ENCODE measurements around the gene CROT.
"Not testable (repeated sequence)": the region's sequence is repeated elsewhere in the genome, so short reads cannot be mapped to it uniquely, and the experiment has no call there.

Gene CROT

GRCh38 chr7:87317691-87318245 is 27.7 kb upstream of the CROT start:
- H3K4me3 ChIP-seq (ENCODE audit: low read length), result no peak overlapping the region
- TF ChIP-seq CTCF (conservative IDR thresholded peaks at IDR 0.05; ENCODE audit: low read depth, low read length), result no peak
- no peak for DNase-seq (ENCODE audit: low read depth)

- TF ChIP-seq CTCF (conservative IDR thresholded peaks at IDR 0.05; ENCODE audit: low read depth, low read length), result no peak
- no peak overlapping the region for H3K4me3 ChIP-seq (ENCODE audit: low read length)
- DNase-seq (ENCODE audit: low read depth), result no peak
Observed at GRCh38 chr7:87318741-87319140, 26.7 kb upstream of the CROT start.

GRCh38 chr7:87319154-87319581 is 26.3 kb upstream of the CROT start:
- not testable (repeated sequence) for H3K4me3 ChIP-seq (ENCODE audit: low read length); DNase-seq (ENCODE audit: low read depth)

- DNase-seq (ENCODE audit: low read depth), result no peak
- no peak for TF ChIP-seq CTCF (conservative IDR thresholded peaks at IDR 0.05; ENCODE audit: low read depth, low read length)
- no peak overlapping the region for H3K4me3 ChIP-seq (ENCODE audit: low read length)
Observed at GRCh38 chr7:87322912-87323311, 22.6 kb upstream of the CROT start.

GRCh38 chr7:87325576-87326370 is 19.7 kb upstream of the CROT start:
- no peak for TF ChIP-seq CTCF (conservative IDR thresholded peaks at IDR 0.05; ENCODE audit: low read depth, low read length)
- no peak overlapping the region for H3K4me3 ChIP-seq (ENCODE audit: low read length)
- no peak for DNase-seq (ENCODE audit: low read depth)

- TF ChIP-seq CTCF (conservative IDR thresholded peaks at IDR 0.05; ENCODE audit: low read depth, low read length), result no peak
- peak; percentile 20 for DNase-seq (ENCODE audit: low read depth)
- H3K4me3 ChIP-seq (ENCODE audit: low read length), result no peak overlapping the region
Observed at GRCh38 chr7:87328281-87328680, 17.2 kb upstream of the CROT start.

GRCh38 chr7:87330316-87330715 is 15.1 kb upstream of the CROT start:
- TF ChIP-seq CTCF (conservative IDR thresholded peaks at IDR 0.05; ENCODE audit: low read depth, low read length), result no peak
- DNase-seq (ENCODE audit: low read depth), result no peak
- no peak overlapping the region for H3K4me3 ChIP-seq (ENCODE audit: low read length)
